ENCODE data around the gene CNEP1R1.

CNEP1R1 gene

DNA sequence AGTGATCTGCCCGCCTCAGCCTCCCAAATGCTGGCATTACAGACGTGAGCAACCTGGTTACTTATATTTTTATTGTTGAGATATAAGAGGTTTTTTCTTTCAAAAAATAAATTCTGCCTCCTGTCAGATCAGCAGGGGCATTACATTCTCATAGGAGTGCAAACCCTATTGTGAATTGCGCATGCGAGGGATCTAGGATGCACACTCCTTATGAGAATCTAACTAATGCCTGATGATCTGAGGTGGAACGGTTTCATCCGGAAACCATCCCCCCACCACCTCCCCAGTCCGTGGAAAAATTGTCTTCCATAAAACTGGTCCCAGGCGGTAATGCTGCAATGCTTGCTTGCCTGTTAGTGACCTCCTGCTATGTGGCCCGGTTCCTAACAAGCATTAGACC, 7.5 kb upstream of the CNEP1R1 start:
- DNase-seq (ENCODE audit: low spot score) = no peak

- no peak for DNase-seq (ENCODE audit: low spot score)
These were observed 3.5 kb upstream of the CNEP1R1 start for GRCh38 chr16:50021544-50021943.

- DNase-seq (ENCODE audit: low spot score) = no peak
These were observed 1.4 kb upstream of the CNEP1R1 start for GRCh38 chr16:50023641-50024040.

DNA sequence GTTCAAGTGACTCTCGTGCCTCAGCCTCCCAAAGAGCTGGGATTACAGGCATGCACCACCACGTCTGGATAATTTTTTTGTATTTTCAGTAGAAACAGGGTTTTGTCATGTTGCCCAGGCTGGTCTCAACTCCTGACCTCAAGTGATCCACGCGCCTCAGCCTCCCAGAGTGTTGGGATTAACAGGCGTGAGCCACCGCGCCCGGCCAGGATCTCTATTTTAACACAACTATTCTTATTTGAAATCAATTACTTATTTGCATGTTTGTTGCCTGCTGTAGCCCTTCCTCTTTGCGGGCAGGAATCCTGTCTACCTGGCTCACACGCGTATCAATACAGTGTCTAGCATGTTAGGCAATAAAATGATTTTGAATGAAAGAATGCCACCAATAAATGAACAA, 818 bp upstream of the CNEP1R1 start:
- no peak for DNase-seq (ENCODE audit: low spot score)

GRCh38 chr16:50025537-50025931, 509 bp downstream of the CNEP1R1 start:
- peak; percentile 15 for DNase-seq (ENCODE audit: low spot score)

GRCh38 chr16:50027829-50028228, 2.8 kb downstream of the CNEP1R1 start:
- no peak for DNase-seq (ENCODE audit: low spot score)

- DNase-seq (ENCODE audit: low spot score) = no peak
These were observed 10.5 kb downstream of the CNEP1R1 start for GRCh38 chr16:50035468-50035992.

- no peak for DNase-seq (ENCODE audit: low spot score)
These were observed 11.4 kb downstream of the CNEP1R1 start for GRCh38 chr16:50036426-50036825.

- DNase-seq (ENCODE audit: low spot score) = no peak
These were observed 12.7 kb downstream of the CNEP1R1 start for GRCh38 chr16:50037662-50038220.

DNA sequence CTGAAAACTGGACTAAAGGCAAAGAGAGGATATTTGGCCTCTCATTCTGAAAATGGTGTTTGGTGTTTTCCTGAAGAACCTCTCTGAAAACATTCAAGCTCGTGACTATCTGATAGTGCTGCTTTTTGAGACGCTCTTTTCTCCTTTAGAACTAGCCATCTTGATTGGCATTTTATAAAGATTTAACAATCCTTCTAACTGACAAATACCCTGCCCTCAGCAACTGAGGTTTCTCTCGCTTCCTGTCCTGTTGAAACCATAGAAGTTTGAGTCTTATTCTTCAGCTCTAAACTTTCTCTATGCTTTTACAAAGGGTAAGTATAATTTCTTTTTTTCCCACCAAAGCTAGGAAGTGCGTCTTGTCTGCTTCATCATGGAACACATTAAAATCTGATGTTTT, 13.3 kb downstream of the CNEP1R1 start:
- no peak for DNase-seq (ENCODE audit: low spot score)

DNA sequence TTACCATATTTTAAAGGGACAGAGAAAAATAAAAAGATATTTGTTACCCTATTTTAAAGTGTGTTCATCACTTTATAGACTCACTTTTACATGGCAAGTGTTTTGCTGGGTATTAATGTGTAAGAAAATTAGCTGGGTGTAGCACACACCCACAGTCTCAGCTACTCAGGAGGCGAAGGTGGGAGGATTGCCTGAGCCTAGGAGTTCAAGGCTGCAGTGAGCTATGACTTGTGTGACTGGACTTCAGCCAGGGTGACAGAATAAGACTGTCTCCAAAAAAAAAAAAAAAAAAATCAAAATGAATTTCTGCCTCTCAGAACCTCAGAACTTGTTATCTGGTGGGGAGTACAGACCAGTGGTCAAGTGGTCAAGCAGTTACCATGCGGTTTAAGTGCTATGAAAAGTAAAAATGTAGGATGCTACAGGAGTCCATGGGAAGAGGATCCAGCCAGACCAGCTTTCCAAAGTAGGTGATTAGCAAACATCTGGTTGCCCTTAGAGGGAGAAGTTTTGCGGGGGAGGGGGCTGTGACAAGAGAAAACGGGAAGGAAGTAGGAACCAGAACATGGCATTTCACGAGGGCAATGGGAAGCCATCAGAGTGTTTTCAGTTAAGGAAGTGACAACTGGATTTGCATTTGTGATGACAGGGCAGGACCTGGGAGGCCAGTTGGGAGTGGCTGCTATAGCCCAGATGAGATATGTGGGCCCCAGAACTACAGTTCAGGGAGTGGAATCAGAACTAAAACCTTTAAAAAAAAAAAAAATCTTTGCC, 13.9 kb downstream of the CNEP1R1 start:
- DNase-seq (ENCODE audit: low spot score) = no peak

DNA sequence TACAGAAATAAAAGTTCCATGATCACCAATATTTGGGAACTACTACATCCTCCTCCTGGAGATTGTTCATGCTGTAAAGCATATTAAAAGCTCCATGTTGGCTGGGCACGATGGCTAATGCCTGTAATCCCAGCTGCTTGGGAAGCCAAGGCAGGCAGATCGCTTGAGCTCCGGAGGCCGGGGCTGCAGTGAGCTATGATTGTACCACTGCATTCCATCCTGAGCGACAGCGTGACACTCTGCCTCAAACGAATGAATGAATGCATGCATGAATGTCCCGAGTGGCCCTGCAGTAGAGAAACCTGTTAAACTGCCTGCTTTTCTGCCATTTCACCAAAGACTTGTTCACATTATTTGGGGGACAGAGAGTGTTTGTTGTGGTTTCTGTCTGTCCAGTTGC, 15.0 kb downstream of the CNEP1R1 start:
- DNase-seq (ENCODE audit: low spot score) = no peak

- no peak for DNase-seq (ENCODE audit: low spot score)
These were observed 15.7 kb downstream of the CNEP1R1 start for GRCh38 chr16:50040710-50041109.

DNA sequence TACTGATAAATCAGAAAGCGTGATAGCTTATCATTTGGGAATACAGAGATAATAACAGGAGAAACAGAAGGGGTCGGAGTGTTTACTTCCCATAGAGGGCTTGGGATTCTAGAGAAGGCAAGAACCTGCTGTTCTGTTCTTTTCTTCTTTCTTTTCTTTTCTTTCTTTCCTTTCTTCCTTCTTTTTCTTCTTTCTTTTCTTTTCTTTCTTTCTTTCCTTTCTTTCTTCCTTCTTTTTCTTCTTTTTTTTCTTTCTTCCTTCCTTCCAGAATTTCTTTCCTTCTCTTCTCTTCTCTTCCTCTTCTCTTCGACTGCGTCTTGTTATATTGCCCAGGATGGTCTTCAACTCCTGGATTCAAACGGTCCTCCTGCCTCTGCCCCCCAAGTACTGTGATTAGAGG, 18.3 kb downstream of the CNEP1R1 start:
- no peak for DNase-seq (ENCODE audit: low spot score)

DNA sequence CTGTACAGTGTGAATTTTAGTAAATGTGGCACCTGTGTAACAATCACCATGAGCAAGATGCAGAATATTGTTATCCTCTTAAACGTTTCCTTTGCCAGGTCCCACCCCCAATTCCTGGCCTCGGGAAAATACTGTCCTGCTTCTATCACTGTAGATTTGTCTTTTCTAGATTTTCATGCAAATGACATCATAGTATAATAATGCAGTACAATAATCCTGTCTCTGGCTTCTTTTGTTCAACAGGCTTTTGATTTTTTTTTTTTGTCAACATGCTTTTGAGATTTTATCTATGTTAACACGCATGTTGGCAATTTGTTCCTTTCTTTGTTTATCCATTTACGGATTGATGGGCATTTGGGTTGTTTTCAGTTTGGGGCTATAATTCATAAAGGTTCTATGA, 20.4 kb downstream of the CNEP1R1 start:
- DNase-seq (ENCODE audit: low spot score) = no peak

DNA sequence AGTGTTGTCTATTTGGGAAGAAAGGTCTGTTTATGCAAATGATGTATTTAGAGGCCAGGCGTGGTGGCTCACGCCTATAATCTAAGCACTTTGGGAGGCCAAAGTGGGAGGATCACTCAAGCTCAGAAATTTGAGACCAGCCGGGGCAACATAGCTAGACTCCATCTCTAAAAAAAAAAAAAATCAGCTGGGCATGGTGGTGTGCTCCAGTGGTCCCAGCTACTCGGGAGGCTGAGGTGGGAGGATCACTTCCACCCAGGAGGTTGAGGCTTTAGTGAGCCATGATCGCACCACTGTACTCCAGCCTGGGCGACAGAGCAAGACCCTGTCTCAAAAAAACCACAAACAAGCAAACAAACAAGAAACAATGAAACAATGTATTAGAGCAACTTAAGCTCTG, 21.8 kb downstream of the CNEP1R1 start:
- DNase-seq (ENCODE audit: low spot score) = no peak

DNA sequence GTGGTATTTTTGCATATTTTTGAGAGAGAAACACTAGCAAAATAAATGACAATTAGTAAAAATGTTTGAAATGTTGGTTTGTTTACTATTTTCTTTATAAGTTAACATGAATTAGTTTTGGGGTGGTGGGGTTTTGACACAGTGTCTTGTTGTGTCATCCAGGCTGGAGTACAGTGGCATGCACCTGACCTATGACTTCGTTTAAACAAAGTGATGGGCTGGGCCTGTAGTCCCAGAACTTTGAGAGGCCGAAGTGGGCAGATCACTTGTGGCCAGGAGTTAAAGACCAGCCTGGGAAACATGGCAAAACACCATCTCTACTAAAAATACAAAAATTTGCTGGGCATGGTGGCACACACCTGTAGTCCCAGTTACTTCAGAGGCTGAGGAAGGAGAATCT, 22.8 kb downstream of the CNEP1R1 start:
- no peak for DNase-seq (ENCODE audit: low spot score)

DNA sequence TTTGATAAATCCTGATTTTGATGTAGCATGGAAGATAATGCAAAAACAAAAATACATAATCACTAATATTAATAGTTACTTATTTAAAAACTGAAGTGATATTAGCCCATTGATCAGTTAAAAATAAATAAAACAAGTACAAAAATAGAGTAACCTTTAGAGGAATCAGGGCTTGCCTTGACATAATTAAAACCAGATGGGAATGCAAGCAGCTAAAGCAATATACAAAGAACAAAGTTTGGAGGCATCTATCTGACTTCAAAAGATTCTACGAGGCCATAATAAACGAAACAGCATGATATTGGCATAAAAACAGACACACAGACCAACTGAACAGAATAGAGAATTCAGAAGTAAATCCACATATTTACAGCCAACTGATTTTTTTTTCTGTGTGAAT, 25.8 kb downstream of the CNEP1R1 start:
- no peak for DNase-seq (ENCODE audit: low spot score)

- DNase-seq (ENCODE audit: low spot score) = no peak
These were observed 31.2 kb downstream of the CNEP1R1 start for GRCh38 chr16:50056226-50056625.

DNA sequence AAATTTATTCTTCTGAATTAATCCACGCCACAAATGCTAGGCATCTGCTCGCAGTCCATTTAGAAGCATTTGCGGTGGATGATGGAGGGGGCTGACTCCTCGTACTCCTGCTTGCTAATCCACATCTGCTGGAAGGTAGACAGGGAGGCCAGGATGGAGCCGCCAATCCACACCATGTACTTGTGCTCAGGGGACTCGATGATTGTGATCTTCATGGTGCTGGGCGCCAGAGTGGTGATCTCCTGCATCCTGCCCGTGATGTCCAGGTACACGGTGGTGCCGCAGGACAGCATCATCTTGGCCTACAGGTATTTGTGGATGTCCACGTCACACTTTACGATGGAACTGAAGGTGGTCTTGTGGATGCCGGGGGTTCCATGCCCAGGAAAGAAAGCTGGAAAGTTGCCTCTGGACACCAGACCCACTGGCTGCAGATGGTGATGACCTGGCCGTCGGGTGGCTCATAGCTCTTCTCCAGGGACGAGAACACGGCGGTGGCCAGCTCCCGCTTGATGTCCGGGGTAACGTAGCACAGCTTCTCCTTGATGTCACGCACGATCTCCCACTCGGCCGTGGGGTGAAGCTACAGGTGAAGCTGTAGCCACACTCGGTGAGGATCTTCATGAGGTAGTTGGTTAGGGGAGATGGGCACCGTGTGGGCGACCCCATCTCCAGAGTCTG, 33.2 kb downstream of the CNEP1R1 start:
- DNase-seq (ENCODE audit: low spot score) = no peak

- no peak for DNase-seq (ENCODE audit: low spot score)
These were observed 34.1 kb downstream of the CNEP1R1 start for GRCh38 chr16:50059111-50059510.

DNA sequence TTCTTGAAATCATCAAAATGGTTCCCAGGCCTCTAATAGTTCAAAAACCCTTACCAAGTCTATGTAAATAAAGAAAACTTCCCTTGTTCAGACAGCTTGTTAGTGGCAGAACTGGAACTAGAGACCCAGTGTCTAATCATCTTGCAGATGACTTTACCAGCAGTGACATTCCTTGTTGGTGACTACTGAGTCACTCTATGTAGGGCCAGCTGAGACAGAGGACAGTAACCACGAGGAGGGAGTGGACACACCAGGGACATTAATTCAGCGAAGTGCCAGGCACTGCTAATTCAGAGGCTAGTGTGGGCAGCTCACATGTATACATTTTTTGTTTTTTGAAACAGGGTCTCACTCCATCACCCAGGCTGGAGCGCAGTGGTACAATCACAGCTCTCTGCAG, 34.6 kb downstream of the CNEP1R1 start:
- DNase-seq (ENCODE audit: low spot score) = no peak

DNA sequence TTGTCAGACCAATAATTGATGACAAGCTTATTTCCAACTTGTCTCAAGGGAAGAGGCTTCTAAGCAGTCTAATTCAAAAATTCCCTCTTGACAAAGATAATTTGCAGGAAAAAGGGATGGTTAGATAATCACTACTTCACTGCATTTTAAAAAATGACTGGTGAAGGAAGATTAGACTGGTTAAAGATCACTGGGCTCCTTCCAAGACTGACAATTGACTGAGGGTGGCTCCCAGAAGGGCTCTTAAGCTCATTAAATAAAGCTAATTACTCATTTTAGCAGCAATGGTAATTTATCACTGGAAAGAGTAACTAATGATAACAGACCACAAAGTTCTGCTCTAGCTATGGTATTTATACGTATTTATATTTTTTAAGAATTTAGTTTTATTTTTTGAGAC, 36.3 kb downstream of the CNEP1R1 start:
- no peak for DNase-seq (ENCODE audit: low spot score)
